ENCODE data around the gene CNIH2. TPM values are rescaled to one million over a fixed set of nuclear protein-coding genes. Genes with fewer than 3 reads are reported as not detected.

Gene CNIH2
- total and polyA plus RNA-seq, 7 donors: 0.05 TPM; not detected in 6

- no peak for TF ChIP-seq CTCF (IDR thresholded peaks at IDR 0.05)
- H3K4me3 ChIP-seq: no peak overlapping the region
- H3K27me3 ChIP-seq (ENCODE audit: insufficient read depth in 3 of 3, low read length in 2 of 3): no peaks in the 10 kb centered on the region
- H3K9me3 ChIP-seq: no peaks in the 10 kb centered on the region
- DNase-seq (peak in 1 of 2 donors; percentile 37), ATAC-seq (no peak)
- intact Hi-C loops (cut with DNase I): no loop called here
- peaks cover 8% of the 10 kb centered on the region for H3K4me1 ChIP-seq
- 61 to 69% (median 67%) methylated on average over 3 of the region's 3 CpGs for WGBS, 3 donors
- peaks cover 0 to 21% of the 10 kb centered on the region in 2 donors for H3K36me3 ChIP-seq (ENCODE audit: insufficient read depth in 1 of 2, low read depth in 1 of 2)
- H3K27ac ChIP-seq: no peak overlapping the region
Measured at GRCh38 chr11:66329165-66329673, 51.2 kb downstream of the CNIH2 start.

DNA sequence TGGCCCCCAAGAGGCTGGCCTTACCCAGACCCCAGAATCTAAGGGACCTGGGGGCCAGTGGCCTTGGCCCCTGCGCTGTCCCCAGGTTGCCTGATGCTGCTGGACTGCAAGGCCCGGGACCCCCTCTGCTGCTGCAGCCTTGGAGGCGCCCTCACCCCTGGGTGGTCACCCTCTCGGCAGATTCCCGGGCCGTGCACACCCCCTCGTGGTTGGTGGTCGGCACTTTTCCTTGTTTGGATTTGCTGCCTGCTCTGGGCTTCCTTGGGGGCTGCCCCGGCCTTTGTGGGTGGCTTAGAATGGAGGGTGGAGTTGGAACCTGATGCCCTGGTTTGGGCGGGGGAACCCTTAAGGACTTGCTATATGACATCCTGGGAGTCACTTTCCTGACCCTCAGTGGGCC lies 53.0 kb downstream of the CNIH2 start:
- H3K36me3 ChIP-seq (ENCODE audit: insufficient read depth in 1 of 2, low read depth in 1 of 2): peaks cover 0 to 21% of the 10 kb centered on the region in 2 donors
- TF ChIP-seq CTCF (IDR thresholded peaks at IDR 0.05): no peak
- DNase-seq (peak in 1 of 2 donors; percentile 44), ATAC-seq (no peak)
- 58 to 61% (median 60%) methylated on average over 8 to 10 of the region's 10 CpGs for WGBS, 3 donors
- H3K27ac ChIP-seq: no peak overlapping the region
- no peaks in the 10 kb centered on the region for H3K27me3 ChIP-seq (ENCODE audit: insufficient read depth in 3 of 3, low read length in 2 of 3)
- H3K9me3 ChIP-seq: no peaks in the 10 kb centered on the region
- intact Hi-C loops (cut with DNase I): no loop called here
- H3K4me1 ChIP-seq: peaks cover 20% of the 10 kb centered on the region
- no peak overlapping the region for H3K4me3 ChIP-seq

DNA sequence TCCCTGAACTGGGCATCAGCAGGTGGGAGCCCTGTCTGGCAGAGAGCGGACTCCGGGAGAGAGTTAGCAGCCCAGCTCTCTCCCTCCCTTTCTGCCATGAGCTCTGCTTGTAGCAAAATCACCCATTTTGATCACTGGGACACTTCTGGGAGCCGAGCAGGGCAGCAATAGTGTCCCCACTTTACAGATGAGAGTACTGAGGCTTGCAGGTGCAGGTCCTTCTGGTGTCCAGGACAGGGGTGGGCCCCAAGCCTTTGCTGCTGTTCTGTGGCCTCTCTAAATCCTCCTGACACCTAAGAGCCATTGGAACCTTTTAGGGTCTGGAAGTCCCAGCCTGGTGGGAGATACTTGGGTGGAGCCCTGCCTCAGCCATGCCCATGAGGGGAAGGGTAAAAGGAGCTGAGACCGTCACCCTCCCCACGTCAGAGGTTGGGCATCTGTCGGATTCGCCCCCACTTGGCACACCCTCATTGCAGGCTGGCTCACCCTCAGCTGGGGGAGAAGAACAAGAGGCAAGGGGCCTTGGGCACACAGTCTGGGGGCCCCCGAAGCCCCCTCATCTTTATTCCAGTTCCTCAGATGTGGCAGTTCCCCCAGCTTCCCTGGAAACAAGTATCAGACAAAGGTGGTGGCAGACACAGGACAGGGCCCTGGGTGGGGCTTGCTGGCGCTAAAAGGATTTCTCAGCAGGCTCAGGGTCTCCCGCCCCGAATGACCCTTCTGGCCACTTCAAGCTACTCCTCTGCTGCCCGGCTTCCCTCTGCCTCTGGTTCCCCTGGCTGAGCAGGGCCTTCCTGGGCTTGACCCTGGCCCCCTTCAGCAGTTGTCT lies 53.8 kb downstream of the CNIH2 start:
- Histone ChIP-seq H3K9me3 (no peaks in the 10 kb centered on the region), H3K27ac (no peak overlapping the region), H3K27me3 (ENCODE audit: insufficient read depth in 3 of 3, low read length in 2 of 3) (no peaks in the 10 kb centered on the region), H3K4me3 (no peak overlapping the region), H3K4me1 (peaks cover 28% of the 10 kb centered on the region), H3K36me3 (ENCODE audit: insufficient read depth in 1 of 2, low read depth in 1 of 2) (peaks cover 0 to 21% of the 10 kb centered on the region in 2 donors)
- ATAC-seq (no peak), DNase-seq (peak in 1 of 2 donors; percentile 46)
- 89 to 95% (median 92%) methylated on average over 10 to 12 of the region's 12 CpGs for WGBS, 3 donors
- TF ChIP-seq CTCF (IDR thresholded peaks at IDR 0.05): no peak
- intact Hi-C loops (cut with DNase I): no loop called here

DNA sequence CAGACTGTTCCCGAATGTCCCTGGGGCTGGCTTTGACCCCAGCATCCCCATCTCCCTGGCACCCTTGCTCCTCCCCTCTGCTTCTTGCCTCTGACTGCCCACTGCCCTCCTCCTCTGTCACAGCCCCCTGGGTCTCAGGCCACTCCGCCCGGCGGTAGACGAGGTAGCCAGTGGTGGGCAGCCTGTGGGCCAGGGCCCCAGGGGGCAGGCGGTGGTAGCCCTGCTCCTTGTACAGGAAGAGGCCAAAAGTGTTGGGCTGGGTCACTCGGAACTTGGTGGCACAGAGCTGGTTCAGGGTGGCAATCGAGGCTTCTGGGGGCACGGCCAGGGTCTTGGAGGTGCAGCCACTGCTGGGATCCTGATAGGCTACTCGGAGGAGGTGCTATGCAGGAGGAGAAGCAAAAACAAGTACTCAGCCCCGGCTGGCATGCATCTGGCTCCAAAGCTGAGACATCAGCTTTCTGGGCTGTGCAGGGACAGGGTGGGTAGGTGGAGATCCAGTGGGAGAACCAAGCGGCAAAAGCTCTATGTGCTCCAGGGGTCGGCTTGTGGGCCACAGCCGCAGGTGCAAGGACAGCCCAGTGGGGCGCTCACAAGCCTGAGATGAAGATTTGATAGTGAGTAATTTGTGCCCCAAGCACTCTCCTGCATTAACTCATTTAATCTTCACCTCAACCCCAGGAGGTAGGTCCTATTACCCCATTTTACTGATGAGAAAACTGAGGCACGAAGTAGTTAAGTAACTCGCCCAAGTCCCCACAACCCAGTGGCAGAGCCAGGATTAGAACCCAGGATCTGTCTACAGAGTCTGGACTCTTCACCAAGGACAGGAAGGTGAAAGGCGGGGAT lies 54.6 kb downstream of the CNIH2 start:
- 85 to 90% (median 85%) methylated on average over 18 of the region's 18 CpGs for WGBS, 3 donors
- intact Hi-C loops (cut with DNase I): no loop called here
- no peaks in the 10 kb centered on the region for H3K27me3 ChIP-seq (ENCODE audit: insufficient read depth in 3 of 3, low read length in 2 of 3)
- H3K4me3 ChIP-seq: no peak overlapping the region
- H3K27ac ChIP-seq: no peak overlapping the region
- H3K9me3 ChIP-seq: no peaks in the 10 kb centered on the region
- ATAC-seq (no peak), DNase-seq (peak in 1 of 2 donors; percentile 34)
- peaks cover 36% of the 10 kb centered on the region for H3K4me1 ChIP-seq
- no peak for TF ChIP-seq CTCF (IDR thresholded peaks at IDR 0.05)
- H3K36me3 ChIP-seq (ENCODE audit: insufficient read depth in 1 of 2, low read depth in 1 of 2): peaks cover 0 to 25% of the 10 kb centered on the region in 2 donors
